ENCODE data around the gene IFNW1. TPM values are rescaled to one million over a fixed set of nuclear protein-coding genes. Genes with fewer than 3 reads are reported as not detected.
"Not testable (repeated sequence)": the region's sequence is repeated elsewhere in the genome, so short reads cannot be mapped to it uniquely, and the experiment has no call there.

The IFNW1 gene
- total RNA-seq, 1 donor from 2014 or later: not detected

- Mint-ChIP-seq H3K27ac (no peak overlapping the region), H3K9me3 (no peaks in the 10 kb centered on the region), H3K36me3 (no peaks in the 10 kb centered on the region), H3K4me3 (no peak overlapping the region), H3K4me1 (ENCODE audit: unreplicated experiment) (no peaks in the 10 kb centered on the region), H3K27me3 (no peaks in the 10 kb centered on the region)
- no peak for DNase-seq (ENCODE audit: extremely low spot score, unreplicated experiment)
- TF ChIP-seq CTCF (conservative IDR thresholded peaks at IDR 0.05): no peak
These were observed 3.0 kb upstream of the IFNW1 start for GRCh38 chr9:21144603-21145002.

GRCh38 chr9:21137020-21137419, 4.6 kb downstream of the IFNW1 start:
- peaks cover 3% of the 10 kb centered on the region for H3K27me3 Mint-ChIP-seq
- no peak for TF ChIP-seq CTCF (conservative IDR thresholded peaks at IDR 0.05)
- H3K36me3 Mint-ChIP-seq: no peaks in the 10 kb centered on the region
- H3K4me3 Mint-ChIP-seq: no peak overlapping the region
- no peak for DNase-seq (ENCODE audit: extremely low spot score, unreplicated experiment)
- H3K27ac Mint-ChIP-seq: no peak overlapping the region
- H3K4me1 Mint-ChIP-seq (ENCODE audit: unreplicated experiment): no peaks in the 10 kb centered on the region
- H3K9me3 Mint-ChIP-seq: no peaks in the 10 kb centered on the region

- no peak for DNase-seq (ENCODE audit: extremely low spot score, unreplicated experiment)
- no peaks in the 10 kb centered on the region for H3K36me3 Mint-ChIP-seq
- H3K4me1 Mint-ChIP-seq (ENCODE audit: unreplicated experiment): no peaks in the 10 kb centered on the region
- peaks cover 3% of the 10 kb centered on the region for H3K27me3 Mint-ChIP-seq
- no peaks in the 10 kb centered on the region for H3K9me3 Mint-ChIP-seq
- H3K27ac Mint-ChIP-seq: no peak overlapping the region
- H3K4me3 Mint-ChIP-seq: no peak overlapping the region
- no peak for TF ChIP-seq CTCF (conservative IDR thresholded peaks at IDR 0.05)
These were observed 5.9 kb downstream of the IFNW1 start for GRCh38 chr9:21135736-21136135.

GRCh38 chr9:21128186-21128585, 13.4 kb downstream of the IFNW1 start:
- DNase-seq (ENCODE audit: extremely low spot score, unreplicated experiment); H3K4me1 Mint-ChIP-seq (ENCODE audit: unreplicated experiment); H3K9me3 Mint-ChIP-seq; H3K36me3 Mint-ChIP-seq; H3K27ac Mint-ChIP-seq; H3K4me3 Mint-ChIP-seq; H3K27me3 Mint-ChIP-seq: not testable (repeated sequence)

GRCh38 chr9:21121595-21122251, 19.9 kb downstream of the IFNW1 start:
- no peaks in the 10 kb centered on the region for H3K9me3 Mint-ChIP-seq
- TF ChIP-seq CTCF (conservative IDR thresholded peaks at IDR 0.05): no peak
- H3K4me1 Mint-ChIP-seq (ENCODE audit: unreplicated experiment): no peaks in the 10 kb centered on the region
- no peak overlapping the region for H3K27ac Mint-ChIP-seq
- H3K4me3 Mint-ChIP-seq: no peak overlapping the region
- no peaks in the 10 kb centered on the region for H3K36me3 Mint-ChIP-seq
- H3K27me3 Mint-ChIP-seq: no peaks in the 10 kb centered on the region
- no peak for DNase-seq (ENCODE audit: extremely low spot score, unreplicated experiment)

GRCh38 chr9:21121079-21121478, 20.6 kb downstream of the IFNW1 start:
- Mint-ChIP-seq H3K36me3 (no peaks in the 10 kb centered on the region), H3K9me3 (no peaks in the 10 kb centered on the region), H3K27me3 (no peaks in the 10 kb centered on the region), H3K27ac (no peak overlapping the region), H3K4me3 (no peak overlapping the region), H3K4me1 (ENCODE audit: unreplicated experiment) (no peaks in the 10 kb centered on the region)
- TF ChIP-seq CTCF (conservative IDR thresholded peaks at IDR 0.05): no peak
- no peak for DNase-seq (ENCODE audit: extremely low spot score, unreplicated experiment)

Measured in type B pancreatic cell (in vitro differentiated cells).